GM19324 (cell line): ENCODE measurements around the gene DDX10.
"Not testable (repeated sequence)": the region's sequence is repeated elsewhere in the genome, so short reads cannot be mapped to it uniquely, and the experiment has no call there.

Experiments used
- ATAC-seq: cut with Tn5 transposase; IDR thresholded peaks from one replicate; pipeline ENCODE4 v1.9.1; 2021; ENCODE audit warnings: mild to moderate bottlenecking, moderate library complexity; ENCODE audit not compliant: unreplicated experiment, low FRiP score

DDX10 gene

DNA sequence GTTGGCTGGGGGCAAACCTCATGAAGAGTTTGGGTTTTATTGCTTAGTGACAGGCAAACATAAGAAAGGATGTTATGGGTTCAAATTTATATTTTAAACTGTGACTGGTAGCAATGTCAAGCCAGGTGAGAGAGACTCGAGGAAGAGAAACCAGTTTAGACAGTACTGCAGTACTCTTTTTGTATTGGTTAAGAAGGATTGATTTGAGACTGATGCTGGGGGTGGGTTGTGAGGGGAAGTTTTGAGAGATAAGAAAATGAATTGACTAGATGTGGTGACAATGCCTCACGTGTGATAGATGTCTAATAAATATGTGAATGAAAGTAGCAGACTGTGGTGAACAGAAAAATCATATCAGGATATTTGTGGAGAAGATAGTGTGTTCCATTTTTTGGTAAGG lies 142.4 kb downstream of the DDX10 start:
- no peak for ATAC-seq

DNA sequence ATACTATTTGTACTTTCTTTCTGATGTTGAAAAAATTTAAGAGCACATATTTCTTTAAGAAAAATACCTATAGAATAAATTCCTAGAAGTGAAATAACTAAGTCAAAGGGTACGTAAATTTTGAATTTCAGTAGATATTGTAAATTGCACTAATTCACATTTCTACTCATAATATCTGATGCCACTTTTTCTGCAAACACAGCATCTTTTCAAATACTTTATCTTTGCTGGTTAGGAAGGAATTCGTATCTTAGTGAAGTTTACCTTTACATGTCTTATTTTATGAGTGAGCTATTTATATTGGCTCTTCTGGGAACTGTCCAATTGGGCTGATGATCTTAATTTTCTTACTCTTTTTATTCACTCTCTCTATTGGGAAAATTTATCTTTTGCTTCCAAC lies 148.2 kb downstream of the DDX10 start:
- no peak for ATAC-seq

DNA sequence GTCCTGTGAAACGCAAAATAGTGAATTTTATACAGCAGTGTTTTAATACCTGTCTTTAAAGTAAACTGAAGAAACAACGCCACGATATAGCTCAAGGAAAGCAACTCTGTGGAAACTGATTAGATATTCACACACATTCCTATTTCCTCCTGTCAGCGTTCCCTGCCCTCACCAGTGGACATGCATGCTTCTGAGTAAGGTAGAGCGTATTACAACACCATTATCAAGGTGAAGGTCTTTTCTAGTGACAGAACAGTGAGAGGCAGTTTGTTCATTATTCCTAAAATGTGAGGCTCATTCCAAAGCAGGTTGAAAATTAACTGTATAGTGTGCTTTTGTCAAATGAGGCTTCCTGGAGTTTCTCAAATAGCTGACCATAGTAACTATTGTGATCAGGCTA lies 153.1 kb downstream of the DDX10 start:
- no peak for ATAC-seq

DNA sequence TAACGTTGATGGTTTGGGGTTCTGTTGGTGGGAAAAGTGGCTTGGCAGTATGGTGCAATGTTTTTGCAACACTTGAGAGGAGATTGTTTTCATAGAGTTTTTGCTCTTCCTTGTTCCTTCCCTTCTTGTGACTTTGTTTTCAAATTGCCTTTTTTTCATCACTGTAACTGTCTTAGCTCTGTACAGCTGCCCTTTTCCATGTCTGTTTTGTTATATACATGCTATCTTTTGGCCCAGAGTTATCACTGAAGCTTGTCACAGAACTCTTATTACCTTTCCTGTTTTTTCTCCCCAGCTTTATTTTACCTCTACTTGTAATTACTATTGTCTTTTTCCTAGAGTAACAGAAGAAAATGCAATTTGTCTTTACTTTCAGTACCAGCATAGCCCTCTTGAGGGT lies 154.1 kb downstream of the DDX10 start:
- no peak for ATAC-seq

DNA sequence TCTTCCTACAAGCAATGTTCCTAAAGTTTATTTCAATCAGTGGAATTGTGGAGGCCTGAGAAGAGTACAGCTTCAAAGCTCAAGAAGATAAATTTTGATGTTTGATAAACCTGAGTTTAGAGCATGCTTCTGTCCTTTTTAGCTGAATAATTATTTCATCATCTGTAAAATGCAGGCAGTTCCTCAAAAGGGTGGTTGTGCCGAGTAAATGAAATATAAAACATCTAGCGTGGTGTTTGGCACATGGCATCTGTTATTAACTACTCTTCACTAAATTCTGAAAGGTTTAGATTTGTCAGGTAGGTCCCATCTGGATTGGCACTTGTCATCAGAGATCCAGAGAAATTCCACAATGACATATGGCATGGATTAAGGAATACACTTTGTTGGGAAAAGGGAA lies 155.1 kb downstream of the DDX10 start:
- no peak for ATAC-seq

DNA sequence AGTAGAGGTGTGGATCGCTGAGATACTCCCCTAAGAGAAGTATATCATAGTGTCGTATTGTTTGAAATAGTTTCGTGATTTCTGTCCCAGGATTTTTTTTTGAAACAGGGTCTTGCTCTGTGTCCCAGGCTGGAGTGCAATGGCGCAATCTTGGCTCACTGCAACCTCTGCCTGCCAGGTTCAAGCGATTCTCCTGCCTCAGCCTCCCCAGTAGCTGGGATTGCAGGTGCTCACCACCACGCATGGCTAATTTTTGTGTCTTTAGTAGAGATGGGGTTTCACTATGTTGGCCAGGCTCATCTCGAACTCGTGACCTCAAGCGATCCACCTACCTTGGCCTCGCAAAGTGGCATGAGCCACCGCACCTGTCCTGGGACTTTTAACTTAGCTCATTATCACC lies 159.1 kb downstream of the DDX10 start:
- not testable (repeated sequence) for ATAC-seq

DNA sequence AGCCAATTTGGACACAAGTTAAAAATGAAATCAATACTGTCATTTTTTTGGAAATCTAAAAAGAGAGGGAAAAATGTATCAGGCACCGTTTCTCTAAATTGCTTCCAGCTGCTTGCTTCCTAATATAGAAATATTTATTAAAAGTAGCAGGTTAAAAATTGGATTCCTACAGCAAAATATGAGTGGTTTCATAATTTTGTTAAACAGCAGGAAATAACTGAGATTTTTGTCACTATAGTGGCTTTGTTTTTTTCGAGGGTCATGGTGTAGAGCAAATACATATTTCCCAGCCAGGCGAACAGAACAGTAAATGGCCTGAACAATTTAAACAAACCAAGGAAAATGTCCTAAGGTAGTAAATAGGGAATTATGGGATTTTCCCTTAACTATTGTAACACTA lies 159.7 kb downstream of the DDX10 start:
- no peak for ATAC-seq

DNA sequence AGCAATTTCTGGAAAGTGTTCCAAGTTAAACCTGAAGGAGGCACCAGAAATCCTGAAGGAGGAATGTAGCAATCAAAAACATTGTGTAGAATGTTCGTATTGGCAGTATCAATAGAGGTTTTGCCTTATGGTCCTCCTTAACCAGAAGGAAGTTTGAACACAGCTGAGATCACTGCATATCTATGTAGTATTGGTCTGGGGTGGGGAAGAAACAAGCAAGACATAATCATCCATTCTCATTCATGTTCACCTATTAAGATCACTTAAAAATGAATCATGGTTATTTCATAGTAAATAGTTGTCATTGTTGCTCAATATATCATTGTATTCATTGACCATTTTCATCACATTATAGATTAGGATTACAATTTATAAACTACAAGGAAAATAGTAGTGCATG lies 160.5 kb downstream of the DDX10 start:
- ATAC-seq: no peak

DNA sequence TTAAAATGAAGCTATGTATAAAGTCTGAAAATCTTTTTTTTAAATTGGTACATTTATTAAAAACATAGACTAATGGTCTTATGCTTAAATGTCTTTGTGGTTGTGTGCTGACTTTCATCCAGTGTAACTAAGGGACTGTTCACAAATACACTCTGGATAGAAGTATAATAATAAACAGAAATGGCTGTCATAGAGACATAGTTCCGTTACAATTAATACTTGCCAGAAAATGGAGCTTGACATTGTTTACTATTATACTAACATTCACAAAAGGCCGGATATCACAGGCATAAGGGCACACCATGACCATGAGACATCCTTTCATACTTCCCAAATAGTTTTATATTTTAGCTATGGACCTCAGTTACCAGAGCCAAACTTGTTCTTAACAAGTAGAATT lies 161.3 kb downstream of the DDX10 start:
- ATAC-seq: no peak

DNA sequence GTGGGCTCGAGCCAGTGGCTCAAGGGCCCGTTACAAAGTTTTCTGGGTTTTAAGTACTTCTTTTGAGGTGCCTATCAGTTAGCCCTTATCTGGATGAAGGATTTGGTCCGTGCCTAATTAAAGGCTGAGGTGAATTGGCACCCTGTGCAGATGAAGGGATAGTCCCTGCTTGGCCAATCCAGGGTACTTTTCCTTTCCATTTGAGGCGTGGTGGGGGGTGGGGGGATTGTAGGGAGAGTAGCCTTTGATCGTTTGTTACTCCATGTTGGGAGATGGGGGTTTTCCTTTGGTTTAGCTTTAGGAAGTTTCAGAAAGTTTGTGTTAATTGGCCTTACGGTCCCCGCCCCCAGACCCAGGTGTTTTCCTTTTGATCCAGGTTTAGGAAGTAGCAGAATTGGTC lies 170.8 kb downstream of the DDX10 start:
- ATAC-seq: no peak

DNA sequence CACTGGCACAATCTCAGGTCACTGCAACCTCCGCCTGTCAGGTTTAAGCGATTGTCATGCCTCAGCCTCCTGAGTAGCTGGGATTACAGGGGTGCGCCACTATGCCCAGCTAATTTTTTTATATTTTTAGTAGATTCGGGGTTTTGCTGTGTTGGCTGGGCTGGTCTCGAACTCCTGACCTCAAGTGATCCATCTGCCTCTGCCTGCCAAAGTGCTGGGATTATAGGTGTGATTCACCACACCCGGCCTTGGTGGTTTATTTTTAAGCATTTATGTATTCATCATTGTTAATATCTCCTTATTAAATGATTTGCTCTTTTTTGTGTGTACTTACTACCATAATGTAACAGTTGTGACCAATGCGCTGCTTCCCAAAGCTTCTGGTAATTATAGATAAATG lies 171.7 kb downstream of the DDX10 start:
- no peak for ATAC-seq

DNA sequence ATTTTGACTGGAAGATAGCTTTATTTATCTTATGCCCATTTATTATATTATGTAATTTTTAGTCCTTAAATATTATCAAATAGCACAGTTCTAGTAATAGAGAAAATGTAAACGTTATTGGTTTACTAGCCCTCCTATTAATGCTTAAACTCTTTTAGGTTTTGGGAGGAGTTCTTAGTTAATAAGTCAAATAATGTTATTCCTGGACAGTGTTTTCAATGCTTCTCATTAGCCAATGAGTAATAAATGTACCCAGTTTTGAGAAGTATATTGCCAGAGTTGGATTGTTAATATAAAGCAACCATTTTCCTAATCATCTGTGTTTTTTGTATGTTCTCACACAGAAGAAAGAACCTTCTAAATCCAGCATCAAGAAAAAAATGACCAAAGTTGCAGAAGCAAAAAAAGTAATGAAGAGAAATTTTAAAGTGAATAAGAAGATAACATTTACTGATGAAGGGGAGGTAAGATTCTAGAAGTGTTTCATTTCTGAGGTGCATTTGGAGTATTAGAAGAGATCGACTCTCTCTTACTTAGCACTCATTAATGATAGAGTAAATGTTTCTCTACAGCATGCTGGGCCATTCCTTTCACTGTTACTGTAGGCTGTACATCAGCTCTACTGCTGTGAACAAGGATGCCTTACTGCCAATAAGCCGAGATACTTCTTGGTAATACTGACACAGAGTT lies 173.4 kb downstream of the DDX10 start:
- peak; percentile 47 for ATAC-seq

DNA sequence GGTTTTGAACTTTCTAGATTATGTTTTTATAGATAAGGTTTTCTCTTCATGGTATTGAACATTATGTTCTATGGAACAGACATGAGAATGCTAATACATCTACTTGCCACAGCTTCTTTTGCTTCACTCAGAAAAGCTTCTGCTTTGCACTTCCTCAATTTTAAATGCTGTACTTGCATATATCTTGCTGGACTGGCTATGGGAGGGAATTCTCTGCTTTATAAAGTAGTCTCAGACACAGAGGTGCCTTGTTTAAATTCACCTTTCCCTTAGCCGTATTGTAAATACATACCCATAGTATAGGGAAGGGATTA lies 173.9 kb downstream of the DDX10 start:
- peak; percentile 38 for ATAC-seq

DNA sequence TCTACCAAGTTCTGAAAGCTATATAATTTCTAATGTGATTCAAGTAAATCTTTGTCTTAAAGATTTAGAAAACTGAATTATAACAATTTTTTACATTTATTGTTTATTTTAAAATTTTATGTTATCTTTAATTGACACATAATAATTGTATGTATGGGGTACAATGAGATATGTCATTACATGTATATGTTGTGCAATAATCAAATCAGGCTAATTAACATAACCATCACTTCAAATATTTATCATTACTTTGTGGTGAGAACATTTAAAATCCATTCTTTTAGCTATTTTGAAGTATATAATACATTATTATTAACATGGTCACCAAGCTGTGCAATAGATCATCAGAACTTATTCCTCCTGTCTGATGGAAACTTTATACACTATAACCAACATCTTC lies 181.1 kb downstream of the DDX10 start:
- no peak for ATAC-seq

DNA sequence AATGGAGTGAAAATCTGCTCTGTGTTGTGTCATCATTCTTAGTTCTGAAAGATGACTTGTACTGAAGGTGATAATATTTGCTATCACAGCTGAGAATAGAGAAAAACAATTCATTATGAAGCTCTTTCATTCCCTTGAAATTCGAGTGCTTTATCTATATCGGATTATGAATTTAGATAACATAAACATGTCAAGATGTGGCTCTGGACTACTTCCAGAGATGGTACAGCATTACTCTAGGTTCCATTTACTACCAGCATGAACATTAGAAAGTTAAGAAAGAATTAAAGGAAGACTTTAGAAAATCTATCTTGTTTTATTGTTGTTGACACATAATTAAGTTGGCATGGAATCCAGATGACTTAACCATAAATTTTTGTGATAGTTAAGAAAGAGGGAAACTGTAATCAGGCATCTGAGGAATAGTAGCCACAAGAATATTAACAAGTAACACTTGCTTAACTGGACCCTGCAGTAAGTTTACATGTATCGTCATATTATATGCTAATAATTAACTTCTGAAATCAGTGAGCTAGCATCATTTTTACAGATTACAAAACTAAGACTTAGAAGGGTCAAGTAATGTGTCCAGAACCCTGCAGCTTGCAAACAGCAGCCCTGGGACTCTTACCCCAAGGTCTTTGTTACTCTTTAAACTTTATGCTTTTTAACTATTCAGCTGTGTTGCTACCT lies 182.6 kb downstream of the DDX10 start:
- ATAC-seq: no peak

DNA sequence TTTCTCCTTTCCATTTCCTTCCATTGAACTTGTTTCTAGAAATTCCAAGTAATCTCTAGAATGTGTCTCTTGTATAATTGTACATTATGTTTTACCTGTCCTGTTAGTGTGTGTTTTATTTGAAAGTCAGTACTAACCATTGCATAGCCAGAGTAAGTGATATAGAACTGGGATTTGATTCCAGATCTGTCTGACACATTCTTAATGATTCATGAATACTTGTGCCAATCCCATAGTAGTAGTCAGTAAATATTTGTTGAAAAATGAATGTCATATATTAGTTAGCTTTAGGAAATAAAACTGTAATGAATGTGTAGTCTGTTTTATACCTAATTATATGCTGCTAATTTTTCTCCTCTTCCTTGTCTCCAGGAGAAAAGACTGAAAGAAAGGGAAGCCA lies 186.9 kb downstream of the DDX10 start:
- no peak for ATAC-seq

DNA sequence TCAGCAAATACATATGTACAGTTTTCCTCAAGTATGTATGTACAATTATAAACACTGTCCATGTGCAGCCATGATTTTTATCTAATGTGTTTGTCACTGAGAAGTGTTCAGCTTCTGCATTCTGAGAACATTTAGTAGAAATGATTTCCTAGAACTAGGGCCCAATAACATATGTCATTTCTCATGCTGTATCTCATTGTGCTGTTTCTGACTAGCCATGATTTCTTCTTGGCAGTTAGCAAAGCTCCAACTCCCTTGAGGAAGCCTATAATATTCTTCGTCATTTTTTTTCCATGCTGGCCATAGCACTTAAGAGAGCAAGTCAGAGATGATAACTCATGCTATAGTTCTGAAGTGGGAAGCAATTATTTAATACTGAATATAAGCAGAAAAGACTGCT lies 187.8 kb downstream of the DDX10 start:
- ATAC-seq: no peak

DNA sequence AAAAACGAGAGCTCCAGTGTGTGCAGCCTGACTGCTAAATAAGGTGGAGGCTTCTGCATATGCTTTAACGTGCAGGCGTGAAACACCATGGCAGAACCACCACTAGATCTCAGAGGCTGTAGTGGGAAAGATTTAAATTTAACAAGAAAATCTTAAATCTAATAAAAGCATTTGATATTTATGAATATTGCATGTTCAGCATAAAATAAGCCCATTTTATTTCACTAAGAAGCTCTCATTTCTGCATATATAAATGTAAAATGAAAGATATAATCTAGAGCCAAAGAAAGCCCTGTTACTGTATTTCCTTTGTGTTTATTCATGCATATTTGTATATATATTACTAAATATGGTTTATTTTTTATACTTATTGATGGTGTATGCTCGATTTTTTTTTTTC lies 188.3 kb downstream of the DDX10 start:
- ATAC-seq: no peak

DNA sequence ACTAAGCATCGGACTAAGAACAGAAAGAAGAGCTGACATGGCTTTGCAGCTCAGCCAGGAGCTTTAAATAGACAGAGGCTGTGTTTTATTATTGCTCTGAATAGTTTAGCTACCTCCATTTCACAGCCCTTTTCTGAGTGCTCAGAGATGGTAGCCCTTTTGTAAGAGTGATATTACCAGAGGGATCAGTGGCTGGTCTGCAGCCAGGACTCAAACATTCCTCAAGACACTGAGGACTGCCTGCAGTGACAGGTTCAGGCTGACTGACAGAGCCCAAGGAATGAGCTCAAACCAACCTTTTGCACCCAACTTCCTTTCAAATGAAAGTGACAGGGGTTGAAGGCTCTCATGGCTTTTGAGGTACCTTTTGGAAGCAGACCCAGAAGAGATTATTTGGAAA lies 189.0 kb downstream of the DDX10 start:
- ATAC-seq: peak; percentile 59

DNA sequence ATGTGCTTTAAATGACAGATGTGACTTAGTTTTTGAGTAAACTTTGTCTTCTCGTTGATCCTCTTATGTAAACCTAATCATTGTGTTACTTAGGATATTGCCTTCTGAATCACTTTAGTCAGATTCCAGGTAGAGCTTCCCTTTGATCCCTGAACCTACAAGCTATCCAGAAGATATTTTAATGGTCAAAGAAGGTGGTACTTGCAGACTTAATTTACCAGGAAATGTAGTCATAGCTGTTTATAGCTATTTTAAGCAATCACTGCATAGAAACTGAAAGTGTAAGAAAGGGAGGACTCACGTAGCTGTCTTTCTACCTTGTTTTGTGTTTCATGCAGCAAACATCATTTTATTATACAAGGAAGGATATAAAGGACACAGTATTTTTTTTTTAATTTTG lies 189.5 kb downstream of the DDX10 start:
- ATAC-seq: peak; percentile 85

DNA sequence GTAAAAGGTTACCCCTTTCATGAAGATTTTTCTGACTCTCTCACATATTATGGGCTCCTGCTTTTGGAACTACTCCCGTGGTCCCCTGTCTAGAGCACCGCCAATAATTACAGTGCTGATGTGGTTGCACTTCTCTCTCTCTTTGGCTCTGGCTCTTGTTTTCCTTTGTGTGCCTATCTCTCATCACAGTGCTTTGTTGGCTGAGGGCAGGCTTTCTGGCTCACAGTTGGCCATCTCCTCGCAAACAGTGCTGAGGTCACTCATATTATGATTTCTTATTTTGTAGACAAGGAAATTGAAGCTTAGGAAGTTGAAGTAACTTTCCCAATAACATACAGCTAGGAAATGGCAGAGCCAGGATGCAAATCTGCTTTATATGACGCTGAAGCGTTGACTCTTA lies 192.5 kb downstream of the DDX10 start:
- ATAC-seq: no peak

DNA sequence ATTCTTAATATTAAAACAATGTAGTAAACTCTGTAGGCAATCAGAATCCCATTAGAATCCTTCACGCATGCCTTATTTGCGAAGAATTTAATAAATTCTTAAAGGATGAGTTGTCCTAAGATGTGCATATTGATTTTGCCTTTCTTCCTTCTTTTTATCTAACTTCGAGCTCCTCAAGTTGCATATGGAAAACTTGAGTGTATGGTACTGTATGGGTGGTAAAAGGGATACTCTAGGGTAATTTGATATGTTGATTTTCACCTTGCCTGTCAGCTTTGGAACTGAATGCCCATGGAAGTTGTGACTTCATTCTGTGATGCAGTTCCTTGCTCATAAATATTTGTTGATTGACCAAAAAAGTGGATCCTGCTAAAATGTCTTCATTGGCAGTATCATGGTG lies 193.8 kb downstream of the DDX10 start:
- no peak for ATAC-seq

DNA sequence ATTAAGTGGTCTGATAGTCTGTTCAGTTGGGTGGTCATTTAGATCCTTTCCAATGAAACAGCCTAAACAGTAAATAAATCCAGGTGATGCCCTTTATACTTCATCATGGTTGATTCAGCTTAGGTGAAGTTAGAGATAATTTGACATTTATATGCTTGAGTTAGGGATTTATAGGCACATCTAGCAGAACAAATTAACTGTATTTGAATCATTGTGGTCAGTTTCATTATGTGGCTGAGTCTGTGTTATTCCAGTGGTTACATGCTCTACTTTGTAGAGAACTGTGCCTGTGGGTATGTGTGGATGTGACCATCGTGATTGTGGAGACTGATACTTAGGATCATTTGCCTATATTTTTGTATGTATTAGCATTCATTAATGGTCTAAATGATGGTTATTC lies 194.6 kb downstream of the DDX10 start:
- no peak for ATAC-seq
